ENCODE data around the gene POLR2L. TPM values are rescaled to one million over a fixed set of nuclear protein-coding genes. Genes with fewer than 3 reads are reported as not detected.

Gene POLR2L
- total and polyA plus RNA-seq, 2 of the 13 experiments (the other 11 are each of a cell fraction or from before 2014, with no cell fraction given): 104 to 114 TPM

- TF ChIP-seq ZBTB49 (CRISPR knock-in tag; IDR thresholded peaks at IDR 0.05; ENCODE audit: borderline replicate concordance) (no peak), ZSCAN21 (CRISPR knock-in tag; IDR thresholded peaks at IDR 0.05; ENCODE audit: borderline replicate concordance) (peak; percentile 77; the same call in 1 of the 2 replicates), KDM5A (IDR thresholded peaks at IDR 0.05; ENCODE audit: borderline replicate concordance, low read length) (no peak), GLMP (CRISPR knock-in tag; IDR thresholded peaks at IDR 0.05; ENCODE audit: borderline replicate concordance) (no peak), HOXA7 (CRISPR knock-in tag; IDR thresholded peaks at IDR 0.05) (no peak), FOXP1 (IDR thresholded peaks at IDR 0.05) (no peak), FOXP1 (CRISPR knock-in tag; IDR thresholded peaks at IDR 0.05) (no peak), ARID4A (CRISPR knock-in tag; IDR thresholded peaks at IDR 0.05; ENCODE audit: borderline replicate concordance) (peak; percentile 86), MYC (CRISPR knock-in tag; IDR thresholded peaks at IDR 0.05; ENCODE audit: borderline replicate concordance) (peak; percentile 100), CHCHD3 (CRISPR knock-in tag; IDR thresholded peaks at IDR 0.05) (no peak), ZMAT3 (CRISPR knock-in tag; conservative IDR thresholded peaks at IDR 0.05) (peak; percentile 90), ZNF281 (CRISPR knock-in tag; IDR thresholded peaks at IDR 0.05; ENCODE audit: borderline replicate concordance) (peak; percentile 57; the same call in 1 of the 2 replicates), ZNF256 (CRISPR knock-in tag; conservative IDR thresholded peaks at IDR 0.05) (no peak), CREBL2 (CRISPR knock-in tag; IDR thresholded peaks at IDR 0.05; ENCODE audit: borderline replicate concordance) (no peak), DPF2 (CRISPR knock-in tag; IDR thresholded peaks at IDR 0.05; ENCODE audit: borderline replicate concordance, low read depth) (no peak)
These were observed 3.7 kb downstream of the POLR2L start (continued) for GRCh38 chr11:838441-839279.
